NCI-H748 (cell line): ENCODE measurements around the gene ITGA2.
"Not testable (repeated sequence)": the region's sequence is repeated elsewhere in the genome, so short reads cannot be mapped to it uniquely, and the experiment has no call there.

Experiments
- DNase-seq: peaks from one replicate; lab custom pipeline; 2025; ENCODE audit not compliant: unreplicated experiment; lab: John Stamatoyannopoulos, UW

ITGA2 gene

DNA sequence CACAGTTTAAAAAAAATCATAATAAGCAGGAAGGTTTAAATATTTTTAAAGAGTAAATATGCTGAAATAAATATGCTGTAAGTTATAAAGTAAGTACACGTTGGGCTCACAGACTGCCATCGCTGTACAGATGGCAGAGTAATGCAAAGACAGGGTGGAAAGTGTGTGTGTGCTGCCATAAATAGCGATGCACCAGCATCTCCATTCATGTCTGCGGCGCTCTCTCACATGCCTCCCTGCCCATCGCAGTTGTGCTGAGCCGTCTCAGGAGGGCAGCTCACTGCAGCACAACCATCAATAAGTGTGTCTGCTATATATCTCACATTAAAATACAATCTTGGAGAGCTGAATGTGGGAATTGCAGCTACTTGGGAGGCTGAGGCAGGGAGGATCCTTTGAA is 106.1 kb downstream of the ITGA2 start:
- DNase-seq = no peak

DNA sequence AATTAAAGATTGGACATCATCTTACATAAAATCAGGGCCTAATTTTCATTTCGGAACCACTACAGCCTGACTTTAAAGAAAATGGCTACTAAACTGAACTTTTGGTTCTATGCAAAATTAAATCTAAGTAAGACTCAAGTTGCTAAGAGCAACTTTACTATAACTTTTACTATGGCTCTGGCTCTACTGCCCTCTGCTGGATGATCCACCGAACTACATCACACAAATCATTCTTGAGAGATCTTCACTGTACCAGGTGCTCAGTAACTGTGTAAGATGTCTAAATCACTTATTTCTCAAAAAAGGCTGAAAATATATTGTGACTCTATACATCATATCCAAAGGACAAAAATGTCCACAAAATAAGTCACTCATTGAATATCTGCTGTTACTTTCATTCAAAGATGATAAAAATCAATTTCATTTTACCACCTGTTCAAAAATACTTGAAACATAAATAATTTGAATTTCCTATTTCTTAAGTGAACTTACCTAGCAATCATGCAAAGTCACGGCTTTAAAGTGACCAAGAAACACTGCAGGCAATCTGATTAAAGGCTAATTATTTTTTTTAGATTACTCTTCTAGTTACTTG is 106.9 kb downstream of the ITGA2 start:
- peak; percentile 46 for DNase-seq

DNA sequence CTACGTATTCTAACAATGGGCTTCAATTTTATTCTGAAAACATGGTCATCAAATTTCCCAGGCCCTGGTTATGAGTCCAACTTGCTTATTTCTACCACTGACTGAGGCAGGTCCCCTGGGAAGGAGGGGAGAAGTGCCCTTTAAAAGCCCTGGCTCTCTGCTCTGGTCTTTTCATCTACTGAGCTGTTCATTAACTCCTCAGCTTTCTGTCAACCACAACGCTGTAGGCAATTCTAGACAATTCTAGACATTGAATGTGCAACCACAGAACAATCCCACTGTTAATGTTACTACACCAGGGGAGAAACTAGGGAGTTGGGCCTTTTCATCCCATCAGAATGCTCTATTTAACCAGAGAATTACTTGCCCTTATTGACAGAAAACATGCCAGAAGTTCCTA is 110.4 kb downstream of the ITGA2 start:
- DNase-seq = no peak

DNA sequence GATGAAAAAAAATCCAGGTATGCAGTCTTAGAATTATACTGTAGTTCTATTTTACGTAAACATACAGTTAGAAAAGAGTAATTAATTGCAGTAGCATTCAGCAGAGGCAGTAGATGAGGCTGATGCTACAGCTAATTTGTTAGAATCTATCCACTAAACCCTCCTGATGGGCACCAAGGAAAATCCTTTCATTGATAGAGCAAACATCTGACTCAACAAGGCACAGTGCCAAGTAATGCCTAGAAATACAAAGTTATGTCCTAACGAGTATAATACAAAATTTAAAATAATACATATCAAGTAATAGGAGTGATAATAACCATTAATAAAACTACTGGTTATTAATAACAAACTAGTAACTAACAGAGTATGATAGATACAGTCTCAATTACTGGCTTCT is 111.5 kb downstream of the ITGA2 start:
- DNase-seq = no peak

DNA sequence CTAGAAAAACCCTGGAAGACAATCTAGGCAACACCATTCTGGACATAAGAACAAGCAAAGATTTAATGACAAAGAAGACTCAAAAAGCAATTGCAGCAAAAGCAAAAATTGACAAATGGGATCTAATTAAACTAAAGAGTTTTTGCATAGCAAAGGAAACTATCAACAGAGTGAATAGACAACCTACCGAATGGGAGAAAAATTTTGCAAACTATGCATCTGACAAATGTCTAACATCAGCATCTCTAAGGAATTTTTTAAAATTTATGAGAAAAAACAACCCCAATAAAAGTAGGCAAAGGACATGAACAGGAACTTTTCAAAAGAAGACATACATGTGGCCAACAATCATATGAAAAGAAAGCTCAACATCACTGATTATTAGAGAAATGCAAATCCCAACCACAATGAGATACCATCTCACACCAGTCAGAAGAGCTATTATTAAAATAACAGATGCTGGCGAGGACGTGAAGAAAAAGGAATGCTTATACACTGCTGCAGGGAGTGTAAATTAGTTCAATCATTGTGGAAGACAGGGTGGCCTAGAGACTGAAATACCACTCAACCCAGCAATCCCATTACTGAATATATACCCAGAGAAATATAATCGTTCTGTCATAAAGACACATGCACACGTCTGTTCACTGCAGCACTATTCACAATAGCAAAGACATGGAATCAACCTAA is 116.6 kb downstream of the ITGA2 start:
- DNase-seq = no peak

DNA sequence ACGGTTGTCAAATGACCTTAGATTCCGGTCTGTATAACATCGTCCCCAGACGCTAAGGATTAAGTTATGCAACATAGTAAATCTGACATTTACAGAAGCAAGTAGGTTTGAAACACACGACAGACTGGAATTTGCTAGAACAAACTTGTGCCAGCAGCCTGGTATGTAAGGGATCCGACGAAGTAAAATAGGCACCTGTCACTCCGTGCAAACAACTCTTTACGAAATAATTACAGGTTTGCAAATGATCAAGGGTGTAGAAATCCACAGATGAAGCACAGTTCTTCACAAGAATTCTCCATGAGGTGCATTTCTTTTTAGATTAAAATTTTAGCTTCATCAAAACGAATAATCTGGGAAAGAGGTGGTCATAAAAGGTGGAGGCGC is 119.9 kb downstream of the ITGA2 start:
- peak; percentile 71 for DNase-seq

DNA sequence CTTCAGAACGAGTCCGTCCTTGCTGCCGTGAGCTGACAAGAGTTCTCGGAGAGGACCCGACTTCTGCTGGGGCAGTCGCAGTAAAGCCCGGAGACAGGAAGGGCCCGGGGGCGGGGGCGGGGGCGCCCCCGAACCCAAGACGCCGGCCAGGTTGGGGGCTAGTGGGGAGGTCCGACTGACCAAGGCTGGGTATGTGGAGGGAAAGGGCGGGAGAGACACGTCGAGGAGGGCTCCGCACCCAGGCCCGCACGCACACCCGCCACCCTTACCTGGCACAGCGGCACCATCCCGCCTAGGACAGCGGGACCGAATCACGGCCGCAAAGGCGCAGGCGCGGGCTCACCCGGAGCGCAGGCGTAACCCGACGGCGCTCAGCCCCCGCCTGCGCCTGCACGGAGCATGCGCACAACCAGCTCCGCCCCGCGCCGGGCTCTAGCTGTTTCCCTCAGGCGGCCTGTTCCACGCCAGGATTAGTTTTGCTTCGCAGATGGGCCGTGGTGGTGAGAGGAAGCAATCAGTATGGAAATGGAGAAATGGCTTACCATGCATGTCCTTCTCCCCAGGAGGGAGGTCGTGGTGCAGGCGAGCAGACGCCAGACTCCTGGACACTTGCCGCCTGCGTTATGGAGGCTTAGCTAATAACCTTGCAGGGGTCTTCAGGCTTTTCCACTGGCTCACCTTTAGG is 120.4 kb downstream of the ITGA2 start, which contains the start of gene MOCS2:
Gene MOCS2 (minus strand): TSS at position 315 of the 685 bp plus-strand sequence. CDS start 2,583 bp downstream, outside the sequence.
- DNase-seq = peak; percentile 92

DNA sequence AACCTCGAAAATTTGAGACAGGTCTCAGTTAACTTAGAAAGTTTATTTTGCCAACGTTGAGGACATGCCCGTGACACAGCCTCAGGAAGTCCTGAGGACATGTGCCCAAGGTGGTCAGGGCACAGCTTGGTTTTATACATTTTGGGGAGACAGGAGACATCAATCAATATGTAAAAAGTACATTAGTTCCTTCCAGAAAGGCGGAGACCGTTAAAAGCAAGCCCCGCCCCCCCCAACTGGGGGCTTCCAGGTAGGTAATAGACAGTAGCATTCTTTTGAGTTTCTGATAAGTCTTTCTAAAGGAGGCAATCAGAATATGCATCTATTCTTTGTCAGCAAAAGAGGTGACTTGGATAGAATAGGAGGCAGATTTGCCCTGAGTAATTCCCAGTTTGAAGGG is 121.0 kb downstream of the ITGA2 start:
- no peak for DNase-seq

DNA sequence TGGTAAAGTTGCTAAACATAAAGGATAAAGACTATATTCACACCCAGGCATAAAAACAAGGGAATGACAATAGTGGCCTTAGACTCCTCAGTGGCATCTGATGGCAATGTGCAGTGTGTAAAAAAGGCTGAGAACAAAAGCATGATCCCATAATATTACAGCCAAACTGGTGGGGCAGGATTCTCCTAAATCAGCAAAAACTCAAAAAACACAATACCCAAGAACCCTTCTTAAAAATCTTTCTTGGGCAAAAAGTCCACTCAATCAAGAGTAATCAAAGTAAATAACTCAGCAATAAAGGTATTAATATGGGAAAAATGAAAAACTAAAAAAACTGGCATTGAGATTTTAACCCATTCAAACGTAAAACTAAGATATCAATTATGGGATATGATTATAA is 122.0 kb downstream of the ITGA2 start:
- DNase-seq = no peak

DNA sequence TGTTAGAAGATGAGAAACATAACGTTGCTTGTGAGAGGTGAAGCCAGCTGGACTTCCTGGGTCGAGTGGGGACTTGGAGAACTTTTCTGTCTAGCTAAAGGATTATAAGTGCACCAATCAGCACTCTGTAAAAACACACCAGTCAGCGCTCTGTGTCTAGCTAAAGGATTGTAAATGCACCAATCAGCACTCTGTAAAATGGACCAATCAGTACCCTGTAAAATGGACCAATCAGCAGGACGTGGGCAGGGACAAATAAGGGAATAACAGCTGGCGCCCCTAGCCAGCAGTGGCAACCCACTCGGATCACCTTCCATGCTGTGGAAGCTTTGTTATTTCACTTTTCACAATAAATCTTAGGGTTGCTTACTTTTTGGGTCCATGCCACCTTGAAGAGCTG is 123.2 kb downstream of the ITGA2 start:
- DNase-seq = not testable (repeated sequence)

DNA sequence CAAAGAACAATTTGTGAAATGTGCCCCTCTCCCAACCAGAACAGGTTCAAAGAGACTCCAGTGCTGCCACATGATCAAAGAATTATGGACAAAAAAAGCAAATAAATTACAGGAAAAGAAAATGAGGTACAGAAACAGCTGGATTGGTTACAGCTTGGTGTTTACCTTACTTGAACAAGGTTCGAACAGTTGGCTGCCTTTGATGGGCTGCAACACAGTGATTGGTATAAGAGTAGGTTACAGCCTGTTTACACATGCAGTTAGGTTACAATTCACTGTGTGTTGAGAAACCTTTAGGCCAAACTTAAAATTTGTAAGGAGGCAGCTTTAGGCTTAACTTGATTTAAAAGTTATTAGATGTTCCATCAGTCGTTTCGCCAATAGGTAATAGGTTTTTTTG is 123.8 kb downstream of the ITGA2 start:
- DNase-seq = no peak

DNA sequence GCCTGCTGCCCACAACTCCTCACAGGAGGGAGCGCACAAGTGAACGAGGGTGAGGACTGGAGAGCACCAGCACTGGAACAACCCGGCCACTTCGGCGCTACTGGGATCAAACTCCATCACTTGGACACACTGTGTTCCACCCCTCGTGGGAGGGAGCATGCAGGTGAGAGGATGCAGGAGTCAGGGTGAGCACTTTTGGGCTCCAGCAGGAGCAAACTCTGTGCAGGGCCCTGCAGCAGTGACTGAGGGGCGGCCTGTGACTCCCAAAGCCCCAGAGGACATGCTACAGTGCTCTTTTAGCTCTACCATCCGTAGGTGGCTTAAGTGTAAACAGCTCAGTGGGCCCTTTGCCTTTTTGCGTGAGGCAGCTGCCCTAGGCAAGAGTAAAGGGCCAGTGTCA is 124.8 kb downstream of the ITGA2 start:
- no peak for DNase-seq

DNA sequence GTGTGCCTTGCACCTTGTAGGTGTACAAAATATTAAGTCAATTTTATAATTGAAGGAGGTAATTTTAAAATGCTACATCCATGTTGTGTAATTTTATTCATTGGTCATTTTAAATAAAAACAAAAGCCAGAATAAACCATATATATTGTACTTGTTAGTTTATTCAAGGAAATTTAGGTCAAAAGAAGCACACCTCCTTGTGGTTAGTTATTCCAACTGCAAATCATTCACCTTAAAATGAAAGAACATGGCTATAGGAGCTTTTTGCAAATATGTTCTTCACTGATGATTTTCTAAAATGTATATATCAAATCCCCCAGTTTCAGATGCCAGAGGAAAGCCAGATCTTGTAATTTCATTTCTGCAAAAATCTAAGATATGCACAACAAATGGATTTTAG is 125.8 kb downstream of the ITGA2 start:
- no peak for DNase-seq

DNA sequence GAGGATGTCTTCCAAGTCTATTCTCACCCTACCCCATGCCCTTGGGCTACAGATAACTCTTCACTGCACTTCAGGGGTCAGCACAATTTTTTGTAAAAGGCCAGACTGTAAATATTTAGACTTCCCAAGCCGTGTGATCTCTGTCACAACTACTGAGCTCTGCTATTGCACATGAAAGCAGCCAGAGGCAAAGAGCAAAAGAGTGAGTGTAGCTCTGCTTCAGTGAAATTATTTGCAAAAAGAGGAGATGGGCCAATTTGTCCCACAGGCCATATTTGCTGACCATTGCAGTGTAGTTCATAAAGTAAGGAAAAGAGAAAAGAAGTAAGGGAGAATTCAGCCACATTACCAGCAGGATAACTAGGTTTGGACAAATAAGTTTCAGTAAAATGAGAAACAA is 127.4 kb downstream of the ITGA2 start:
- no peak for DNase-seq

DNA sequence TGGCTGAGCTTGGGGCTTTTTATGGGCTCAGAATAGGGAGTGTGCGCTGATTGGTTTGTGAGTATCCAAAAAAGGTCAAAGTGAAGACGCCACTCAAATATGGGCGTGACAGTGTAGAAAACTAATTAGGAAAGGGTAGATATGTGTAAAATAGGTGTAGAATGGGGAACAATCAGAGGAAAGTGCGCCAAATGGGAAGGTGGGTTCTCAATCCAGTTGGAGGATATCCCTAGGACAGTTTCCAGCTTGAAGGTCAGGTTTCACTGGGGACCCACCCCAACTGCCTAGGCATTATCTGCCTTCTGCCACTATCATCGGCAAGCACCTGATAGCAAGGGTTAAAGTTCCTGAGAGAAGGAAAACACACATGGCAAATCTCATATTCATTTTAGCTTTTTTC is 129.7 kb downstream of the ITGA2 start:
- no peak for DNase-seq

DNA sequence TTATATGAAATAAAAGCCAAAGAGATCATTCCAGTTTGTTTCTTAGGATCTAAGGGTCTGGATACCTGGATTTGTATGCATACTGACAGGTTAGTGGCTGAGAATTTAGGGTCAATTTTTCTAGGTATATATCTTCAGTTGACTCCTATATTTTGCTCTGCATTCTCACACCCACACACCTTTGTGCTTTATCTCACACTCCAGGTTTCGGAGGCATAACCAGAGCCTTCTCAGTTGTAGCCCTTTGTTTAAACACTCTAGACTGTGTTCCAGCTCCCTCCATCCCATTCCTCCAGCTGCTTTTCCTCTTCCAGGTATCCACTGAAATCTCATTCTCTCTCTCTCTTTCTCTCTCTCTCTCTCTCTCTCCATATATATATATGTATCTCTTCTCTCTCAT is 131.0 kb downstream of the ITGA2 start:
- DNase-seq = no peak

DNA sequence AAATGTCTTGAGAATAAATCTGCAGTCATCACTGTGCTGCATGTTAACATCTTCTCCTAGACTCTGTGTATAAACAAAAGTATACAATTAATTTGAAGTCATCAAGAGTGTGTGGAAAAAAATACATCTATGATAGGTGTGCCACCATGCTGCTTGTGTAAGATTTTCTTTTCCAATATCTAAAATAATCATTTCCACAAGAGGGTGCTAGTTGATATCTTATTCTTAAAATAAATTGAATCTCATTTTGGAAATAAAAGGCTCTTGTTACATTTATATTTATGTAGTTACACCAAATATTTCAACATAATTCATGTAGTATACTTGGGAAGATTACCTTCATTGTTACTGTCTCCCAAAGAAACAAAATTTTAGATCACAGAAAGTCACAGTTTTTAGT is 134.6 kb downstream of the ITGA2 start:
- no peak for DNase-seq

DNA sequence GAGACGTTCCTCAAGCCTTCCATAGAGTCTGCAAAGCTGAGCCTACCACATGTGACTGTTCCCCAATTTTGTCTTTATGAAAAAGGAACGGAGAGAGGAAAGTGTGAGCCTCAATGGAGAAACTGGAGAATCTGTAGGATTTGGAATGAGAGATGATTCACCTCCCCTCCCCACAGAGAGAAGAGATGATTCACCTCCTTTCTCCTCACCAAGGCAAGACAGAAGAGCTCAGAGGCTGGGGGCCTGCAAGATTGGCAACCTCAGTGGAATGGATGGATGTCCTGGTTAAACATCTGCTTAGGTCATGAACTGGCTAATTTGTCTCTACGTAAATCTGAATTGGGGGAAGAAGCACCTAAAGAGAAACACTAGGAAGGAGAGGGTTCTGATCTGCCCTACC is 137.4 kb downstream of the ITGA2 start:
- DNase-seq = no peak

DNA sequence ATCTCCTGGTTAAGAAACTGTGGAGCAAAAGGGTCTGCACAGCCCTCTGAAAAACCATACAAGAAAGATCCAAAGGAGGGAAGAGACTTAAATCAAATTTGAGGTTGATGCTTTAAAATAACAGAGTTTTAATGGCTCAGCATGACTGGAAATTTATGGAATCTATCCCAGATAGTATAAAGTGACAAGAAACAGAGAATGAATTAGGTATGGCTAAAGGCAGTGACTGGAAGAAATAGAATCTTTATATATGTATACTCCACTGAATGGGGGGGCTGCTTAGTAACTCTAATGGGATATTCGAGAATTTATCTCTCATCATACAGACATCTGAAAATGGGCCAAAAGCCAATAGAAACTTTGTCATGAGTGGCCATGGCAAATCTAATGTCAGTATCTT is 138.0 kb downstream of the ITGA2 start:
- DNase-seq = no peak

DNA sequence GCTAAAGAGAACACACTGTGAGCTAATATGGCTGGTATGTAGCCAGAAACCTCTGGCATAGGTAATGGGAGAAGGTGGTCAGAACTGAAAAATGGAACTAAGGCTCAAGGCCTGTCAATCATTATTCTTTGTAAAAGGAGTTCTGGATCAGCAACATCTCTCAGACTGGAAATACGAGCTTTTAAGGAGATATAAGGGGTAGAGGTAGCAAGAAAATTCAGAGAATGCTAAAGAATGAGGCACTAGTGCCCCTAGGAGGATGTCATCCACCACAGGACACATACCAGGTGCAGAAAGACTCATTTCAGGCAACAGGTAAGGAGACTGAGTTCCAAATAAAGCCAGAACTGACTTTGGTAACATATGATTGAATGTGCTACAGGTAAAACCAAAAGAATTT is 139.3 kb downstream of the ITGA2 start:
- no peak for DNase-seq

DNA sequence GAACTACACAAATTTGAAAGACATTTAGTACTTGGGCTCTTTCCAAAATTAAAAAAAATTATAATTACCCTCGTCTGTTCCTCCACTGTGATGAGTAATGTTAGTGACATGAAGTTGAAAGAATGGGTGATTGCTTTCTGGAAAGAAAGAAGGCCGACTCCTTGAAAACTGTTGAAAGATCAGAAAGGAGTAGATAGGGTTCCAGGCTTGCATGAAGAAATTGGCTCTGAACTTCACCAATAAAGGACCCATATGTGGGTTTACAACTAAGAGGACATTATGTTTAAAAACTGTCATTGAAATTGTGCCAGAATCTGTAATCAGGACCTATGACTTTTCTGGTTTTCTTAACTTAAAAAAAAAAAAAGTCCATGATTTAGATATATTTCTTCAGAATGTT is 141.1 kb downstream of the ITGA2 start:
- DNase-seq = no peak

DNA sequence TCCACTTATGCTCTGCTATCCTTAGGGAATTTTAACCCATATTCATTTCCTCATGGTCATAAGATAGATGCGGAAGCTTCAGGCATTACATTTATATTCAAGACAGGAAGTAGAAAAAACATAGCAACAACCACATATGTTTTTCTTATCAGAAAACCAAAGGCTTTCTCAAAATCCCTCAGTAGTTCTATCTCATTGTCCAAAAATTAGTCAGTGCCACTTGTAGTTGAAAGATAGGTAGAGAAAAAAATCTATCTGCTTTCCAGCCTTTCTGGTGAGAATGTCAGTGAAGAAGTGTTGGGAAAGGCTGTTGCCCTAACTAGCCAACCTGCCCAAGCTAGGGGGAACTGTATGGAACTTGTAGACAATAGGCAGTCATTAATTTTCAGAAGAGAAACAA is 143.9 kb downstream of the ITGA2 start:
- DNase-seq = no peak
